Measurements from ENCODE around the gene C19orf38.

The C19orf38 gene

GRCh38 chr19:10848230-10848856 is at the start of gene C19orf38:
TSS of gene C19orf38 (plus strand) at chr19:10848415. CDS start at chr19:10848509, 94 bp downstream.
- DNase-seq = no peak

GRCh38 chr19:10800488-10800887 is 47.7 kb upstream of the C19orf38 start:
- DNase-seq = no peak

- no peak for DNase-seq
These were observed 45.7 kb upstream of the C19orf38 start for GRCh38 chr19:10802479-10802878.

- DNase-seq = no peak
These were observed 45.0 kb upstream of the C19orf38 start for GRCh38 chr19:10803252-10803651.

- DNase-seq = no peak
These were observed 43.0 kb upstream of the C19orf38 start for GRCh38 chr19:10805065-10805757.

GRCh38 chr19:10805758-10806247 is 42.4 kb upstream of the C19orf38 start:
- no peak for DNase-seq

- peak in 1 of 2 experiments; percentile 7 for DNase-seq
These were observed 39.1 kb upstream of the C19orf38 start for GRCh38 chr19:10808937-10809649.

- no peak for DNase-seq
These were observed 38.4 kb upstream of the C19orf38 start for GRCh38 chr19:10809651-10810285.

GRCh38 chr19:10811391-10812111 is 36.7 kb upstream of the C19orf38 start:
- no peak for DNase-seq

GRCh38 chr19:10812196-10812595 is 36.0 kb upstream of the C19orf38 start:
- DNase-seq = no peak

GRCh38 chr19:10812902-10813404 is 35.3 kb upstream of the C19orf38 start:
- DNase-seq = no peak

GRCh38 chr19:10815007-10815536 is 33.1 kb upstream of the C19orf38 start:
- DNase-seq = no peak

GRCh38 chr19:10815969-10816644 is 32.1 kb upstream of the C19orf38 start:
- no peak for DNase-seq

- no peak for DNase-seq
These were observed 31.5 kb upstream of the C19orf38 start for GRCh38 chr19:10816691-10817090.

- DNase-seq = no peak
These were observed 30.8 kb upstream of the C19orf38 start for GRCh38 chr19:10817291-10818038.

- DNase-seq = no peak
These were observed 29.7 kb upstream of the C19orf38 start for GRCh38 chr19:10818301-10819123.

GRCh38 chr19:10819124-10820060 is 28.8 kb upstream of the C19orf38 start:
- no peak for DNase-seq

- no peak for DNase-seq
These were observed 28.0 kb upstream of the C19orf38 start for GRCh38 chr19:10820173-10820572.

GRCh38 chr19:10823690-10824089 is 24.5 kb upstream of the C19orf38 start:
- DNase-seq = no peak
